GM19239 (cell line): ENCODE results near the gene TRIM14.
"Not testable (repeated sequence)": the region's sequence is repeated elsewhere in the genome, so short reads cannot be mapped to it uniquely, and the experiment has no call there.

Experiments
- DNase-seq: peaks from one replicate; pipeline ENCODE4 v3.0.0; 2011; ENCODE audit warnings: low spot score; ENCODE audit not compliant: insufficient read length
- FAIRE-seq: peaks from 2 replicates; lab custom pipeline; 2011; peaks lifted over from hg19 to GRCh38; lab: Jason Lieb, UNC

Gene TRIM14

DNA sequence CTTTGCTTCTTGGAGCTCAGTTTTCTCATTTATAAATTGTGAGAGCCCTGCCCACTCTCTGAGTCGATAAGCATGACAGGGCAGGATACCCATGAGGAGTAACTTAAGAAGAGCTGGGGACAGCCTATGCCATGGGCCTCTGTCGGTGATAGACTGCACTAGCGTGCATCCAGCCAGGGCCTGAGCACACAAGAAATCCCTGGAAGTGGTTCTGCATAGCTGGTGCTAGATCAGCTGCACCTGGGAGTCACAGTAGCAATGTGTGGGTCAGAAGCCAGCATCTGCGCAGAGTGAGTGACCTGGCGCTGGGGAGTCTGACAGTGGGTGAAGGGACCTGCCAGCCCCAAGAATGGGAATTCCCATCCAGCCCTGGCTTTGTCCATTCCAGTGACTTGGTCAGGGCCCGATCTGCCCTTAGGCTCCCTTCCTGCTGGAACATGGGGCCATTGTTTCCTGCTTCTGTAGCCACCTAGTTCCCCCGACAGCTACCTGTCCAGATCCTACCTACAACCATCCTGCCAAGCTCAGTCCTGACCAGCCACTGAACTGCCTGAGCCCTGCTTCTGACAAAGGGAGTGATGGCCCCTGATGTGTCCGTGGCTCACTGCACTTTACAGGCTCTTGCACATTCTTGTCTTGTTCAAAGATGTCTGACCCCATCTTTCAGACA is 98.4 kb downstream of the TRIM14 start:
- FAIRE-seq (no peak), DNase-seq (no peak)

DNA sequence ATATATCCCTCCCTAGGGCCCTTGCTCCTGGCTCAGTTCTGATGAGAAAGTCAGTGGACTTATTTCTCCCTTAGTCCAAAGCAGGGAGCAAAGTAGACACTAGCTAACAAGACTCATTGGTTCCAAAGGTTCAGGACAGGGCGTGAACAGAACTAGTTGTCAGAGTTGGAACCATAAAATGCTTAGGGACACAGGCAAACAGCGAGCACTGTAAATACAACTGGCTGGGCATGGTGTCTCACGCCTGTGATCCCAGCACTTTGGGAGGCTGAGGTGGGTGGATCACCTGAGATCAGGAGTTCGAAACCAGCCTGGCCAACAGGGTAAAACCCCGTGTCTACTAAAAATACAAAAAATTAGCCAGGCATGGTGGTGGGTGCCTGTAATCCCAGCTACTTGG is 99.2 kb downstream of the TRIM14 start:
- DNase-seq, FAIRE-seq: not testable (repeated sequence)
